H9 (cell line): ENCODE data around the gene DTNBP1. TPM values are rescaled to one million over a fixed set of nuclear protein-coding genes. Genes with fewer than 3 reads are reported as not detected.

Source experiments
- DNase-seq: peaks from one replicate; pipeline ENCODE4 v3.0.0-alpha.2; 2017
- H2AFZ ChIP-seq: one replicate; pipeline ENCODE4 v1.6.1; 2013; ENCODE audit warnings: mild to moderate bottlenecking, low read length, control low read depth, moderate library complexity
- H2AK5ac ChIP-seq: 2 replicates; pipeline ENCODE4 v1.6.1; 2013; ENCODE audit warnings: low read length, control low read depth, mixed read lengths; ENCODE audit not compliant: insufficient read length
- H2BK120ac ChIP-seq: one replicate; pipeline ENCODE4 v1.6.1; 2013; ENCODE audit warnings: low read depth, mild to moderate bottlenecking, low read length, control low read depth, inconsistent platforms; ENCODE audit not compliant: poor library complexity, severe bottlenecking
- H2BK12ac ChIP-seq: 2 replicates; pipeline ENCODE4 v1.6.1; 2013; ENCODE audit warnings: low read length, control low read depth, mixed read lengths, low read depth; ENCODE audit not compliant: insufficient read length
- H2BK15ac ChIP-seq: 2 replicates; pipeline ENCODE4 v1.6.1; 2013; ENCODE audit warnings: low read depth, low read length, control low read depth
- H2BK20ac ChIP-seq: one replicate; pipeline ENCODE4 v1.6.1; 2013; ENCODE audit warnings: low read depth, mild to moderate bottlenecking, low read length, control low read depth, inconsistent platforms; ENCODE audit not compliant: poor library complexity, severe bottlenecking
- H2BK5ac ChIP-seq: 2 replicates; pipeline ENCODE4 v1.6.1; 2013; ENCODE audit warnings: low read length, control low read depth, mixed read lengths; ENCODE audit not compliant: insufficient read length
- H3K14ac ChIP-seq: 2 replicates; pipeline ENCODE4 v1.6.1; 2013; ENCODE audit warnings: low read length, control low read depth; ENCODE audit not compliant: insufficient read depth
- H3K18ac ChIP-seq: 2 replicates; pipeline ENCODE4 v1.6.1; 2013; ENCODE audit warnings: low read depth, mild to moderate bottlenecking, mixed read lengths, low read length, control low read depth; ENCODE audit not compliant: insufficient read length
- H3K23ac ChIP-seq: 2 replicates; pipeline ENCODE4 v1.6.1; 2013; ENCODE audit warnings: low read length, control low read depth, mixed read lengths, low read depth; ENCODE audit not compliant: insufficient read length
- H3K23me2 ChIP-seq: 2 replicates; pipeline ENCODE4 v1.6.1; 2013; ENCODE audit warnings: low read depth, mild to moderate bottlenecking, mixed read lengths, low read length, control low read depth; ENCODE audit not compliant: insufficient read length, poor library complexity, severe bottlenecking
- H3K27ac ChIP-seq: 2 replicates; pipeline ENCODE4 v1.5.1; 2013; ENCODE audit warnings: low read length, control low read depth, mixed read lengths, low read depth; ENCODE audit not compliant: insufficient read length
- H3K27me3 ChIP-seq: 2 replicates; pipeline ENCODE4 v1.6.1; 2013; ENCODE audit warnings: low read length, control low read depth, inconsistent platforms; ENCODE audit not compliant: insufficient read depth
- H3K4ac ChIP-seq: 2 replicates; pipeline ENCODE4 v1.6.1; 2013; ENCODE audit warnings: low read depth, mild to moderate bottlenecking, control low read depth, inconsistent platforms, low read length, moderate library complexity
- H3K4me1 ChIP-seq: 2 replicates; pipeline ENCODE4 v1.6.1; 2013; ENCODE audit warnings: low read length, control low read depth, inconsistent platforms; ENCODE audit not compliant: insufficient read depth
- H3K4me2 ChIP-seq: 2 replicates; pipeline ENCODE4 v1.6.1; 2013; ENCODE audit warnings: low read length, control low read depth, mixed read lengths; ENCODE audit not compliant: insufficient read length, insufficient read depth
- H3K56ac ChIP-seq: 2 replicates; pipeline ENCODE4 v1.6.1; 2013; ENCODE audit warnings: low read depth, mild to moderate bottlenecking, mixed read lengths, low read length, control low read depth; ENCODE audit not compliant: insufficient read length
- H3K79me1 ChIP-seq: 2 replicates; pipeline ENCODE4 v1.6.1; 2013; ENCODE audit warnings: low read depth, mild to moderate bottlenecking, moderate library complexity, low read length, control low read depth, inconsistent platforms; ENCODE audit not compliant: insufficient read depth, poor library complexity, severe bottlenecking
- H3K79me2 ChIP-seq: 2 replicates; pipeline ENCODE4 v1.6.1; 2013; ENCODE audit warnings: low read length, control low read depth, inconsistent platforms; ENCODE audit not compliant: insufficient read depth
- H3K9ac ChIP-seq: 2 replicates; pipeline ENCODE4 v1.6.1; 2013; ENCODE audit warnings: low read length, control low read depth, mixed read lengths; ENCODE audit not compliant: insufficient read length; ENCODE audit errors: extremely low read depth
- H3K9me3 ChIP-seq: one replicate; pipeline ENCODE4 v1.6.1; 2013; ENCODE audit warnings: low read depth, low read length, inconsistent platforms; ENCODE audit not compliant: control insufficient read depth
- H3T11ph ChIP-seq: one replicate; pipeline ENCODE4 v1.6.1; 2013; ENCODE audit warnings: mild to moderate bottlenecking, low read length, control low read depth, inconsistent platforms
- H4K20me1 ChIP-seq: one replicate; pipeline ENCODE4 v1.6.1; 2013; ENCODE audit not compliant: control insufficient read depth, insufficient read length, insufficient read depth
- H4K5ac ChIP-seq: 2 replicates; pipeline ENCODE4 v1.6.1; 2013; ENCODE audit warnings: low read depth, mild to moderate bottlenecking, mixed read lengths, low read length, control low read depth; ENCODE audit not compliant: insufficient read length
- H4K8ac ChIP-seq: replicated peaks from 2 replicates; pipeline ENCODE4 v1.6.1; 2013; ENCODE audit warnings: low read length, control low read depth, mixed read lengths, low read depth; ENCODE audit not compliant: insufficient read length
- H4K91ac ChIP-seq: 2 replicates; pipeline ENCODE4 v1.6.1; 2013; ENCODE audit warnings: low read depth, mild to moderate bottlenecking, moderate library complexity, mixed read lengths, low read length, control low read depth; ENCODE audit not compliant: insufficient read length
- H3K27ac Mint-ChIP-seq, 3 experiments: 2 replicates in 2 of 3; 3 replicates in 1 of 3; pipeline ENCODE4 v1.8.0; 2020 to 2021; ENCODE audit warnings: mixed read lengths in 3 of 3, mild to moderate bottlenecking in 1 of 3, moderate library complexity in 1 of 3
- H3K27me3 Mint-ChIP-seq: 2 replicates; pipeline ENCODE4 v1.8.0; 2021; ENCODE audit warnings: low read depth, mild to moderate bottlenecking, moderate library complexity, mixed read lengths
- H3K36me3 Mint-ChIP-seq, 3 experiments: 2 replicates in 2 of 3; 3 replicates in 1 of 3; pipeline ENCODE4 v1.8.0; 2020 to 2021; ENCODE audit warnings: low read depth in 3 of 3, mixed read lengths in 3 of 3; ENCODE audit not compliant: insufficient read depth in 1 of 3
- H3K4me1 Mint-ChIP-seq, 2 experiments: 2 replicates each; pipeline ENCODE4 v1.8.0; 2020; ENCODE audit warnings: mixed read lengths in 2 of 2
- H3K4me3 Mint-ChIP-seq, 2 experiments: 2 replicates in 1 of 2; 3 replicates in 1 of 2; pipeline ENCODE4 v1.8.0; 2020 to 2021; ENCODE audit warnings: mild to moderate bottlenecking in 2 of 2, mixed read lengths in 2 of 2, moderate library complexity in 1 of 2
- H3K9me3 Mint-ChIP-seq, 2 experiments: 2 replicates in 1 of 2; 3 replicates in 1 of 2; pipeline ENCODE4 v1.8.0; 2020; ENCODE audit warnings: mild to moderate bottlenecking in 2 of 2, mixed read lengths in 2 of 2, moderate library complexity in 1 of 2
- WGBS: extraction: QIAGEN DNeasy Blood & Tissue Kit; methylation state at CpG from one replicate; pipeline ENCODE4 v1.1.7; 2013; ENCODE audit warnings: missing lambda C conversion rate, low lambda C conversion rate, mixed read lengths; ENCODE audit not compliant: insufficient read length; ENCODE audit errors: extremely low coverage; 5-methylcytosine and 5-hydroxymethylcytosine counted together
- total RNA-seq: library from RNA; stranded (reverse); gene quantifications from 2 replicates; pipeline ENCODE4 v1.2.1, GENCODE V29; 2021
- TF ChIP-seq, protein P1 (sequence below): fragments of 200-600 bp; sonication (generic); conservative IDR thresholded peaks from 3 replicates; pipeline ENCODE4 v1.8.0; 2021; ENCODE audit warnings: antibody characterized with exemption, mild to moderate bottlenecking

The DTNBP1 gene
- total RNA-seq, 1 experiment from 2014 or later: 12.9 TPM

DNA sequence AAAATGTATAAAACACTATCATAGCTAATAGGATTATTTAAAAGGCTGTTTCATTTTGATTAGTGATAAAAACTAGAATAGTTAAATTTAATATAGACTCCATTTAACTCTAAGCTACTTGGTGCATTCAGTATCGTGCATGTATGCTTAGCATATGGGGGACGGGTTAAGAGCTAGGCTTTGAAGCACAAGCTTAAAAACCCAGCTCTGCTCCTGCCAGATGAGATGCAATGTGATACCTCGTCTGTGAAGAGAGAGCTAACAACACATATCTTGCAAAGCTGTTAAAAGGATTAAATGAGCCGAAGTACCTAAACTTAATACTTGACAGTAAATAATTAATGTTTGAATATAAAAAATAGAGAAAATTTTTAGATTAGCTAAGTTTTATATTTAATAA is 42.2 kb downstream of the DTNBP1 start:
- Histone ChIP-seq H3T11ph (no peak overlapping the region), H4K20me1 (no peaks in the 10 kb centered on the region), H3K79me2 (no peaks in the 10 kb centered on the region), H3K4me1 (peaks cover 5% of the 10 kb centered on the region; the same call in 1 of the 2 replicates), H3K27ac (no peak overlapping the region), H2BK5ac (no peak overlapping the region), H2BK12ac (no peak overlapping the region), H3K23ac (no peak overlapping the region), H3K14ac (no peak overlapping the region), H3K9ac (no peak overlapping the region), H3K27me3 (no peaks in the 10 kb centered on the region), H3K18ac (no peak overlapping the region), H4K8ac (no peak overlapping the region), H4K91ac (no peak overlapping the region), H4K5ac (no peak overlapping the region), H3K79me1 (no peaks in the 10 kb centered on the region), H3K4me2 (no peak overlapping the region), H2BK20ac (no peak overlapping the region), H3K4ac (no peak overlapping the region), H3K23me2 (no peaks in the 10 kb centered on the region), H3K9me3 (no peaks in the 10 kb centered on the region), H2BK15ac (no peak overlapping the region), H2BK120ac (no peak overlapping the region), H3K56ac (no peak overlapping the region), H2AK5ac (no peak overlapping the region), H2AFZ (no peak overlapping the region)
- H3K36me3 Mint-ChIP-seq: peaks cover 0 to 5% (median 0%) of the 10 kb centered on the region in 3 experiments; a peak in 2 of 7 replicates
- no peaks in the 10 kb centered on the region for H3K9me3 Mint-ChIP-seq
- no CpG with 5 or more reads among the region's 4 CpGs for WGBS
- peaks cover 27 to 31% of the 10 kb centered on the region in 2 experiments for H3K4me1 Mint-ChIP-seq
- DNase-seq: no peak
- no peaks in the 10 kb centered on the region for H3K27me3 Mint-ChIP-seq
- H3K27ac Mint-ChIP-seq: no peak overlapping the region
- TF ChIP-seq, protein P1, sequence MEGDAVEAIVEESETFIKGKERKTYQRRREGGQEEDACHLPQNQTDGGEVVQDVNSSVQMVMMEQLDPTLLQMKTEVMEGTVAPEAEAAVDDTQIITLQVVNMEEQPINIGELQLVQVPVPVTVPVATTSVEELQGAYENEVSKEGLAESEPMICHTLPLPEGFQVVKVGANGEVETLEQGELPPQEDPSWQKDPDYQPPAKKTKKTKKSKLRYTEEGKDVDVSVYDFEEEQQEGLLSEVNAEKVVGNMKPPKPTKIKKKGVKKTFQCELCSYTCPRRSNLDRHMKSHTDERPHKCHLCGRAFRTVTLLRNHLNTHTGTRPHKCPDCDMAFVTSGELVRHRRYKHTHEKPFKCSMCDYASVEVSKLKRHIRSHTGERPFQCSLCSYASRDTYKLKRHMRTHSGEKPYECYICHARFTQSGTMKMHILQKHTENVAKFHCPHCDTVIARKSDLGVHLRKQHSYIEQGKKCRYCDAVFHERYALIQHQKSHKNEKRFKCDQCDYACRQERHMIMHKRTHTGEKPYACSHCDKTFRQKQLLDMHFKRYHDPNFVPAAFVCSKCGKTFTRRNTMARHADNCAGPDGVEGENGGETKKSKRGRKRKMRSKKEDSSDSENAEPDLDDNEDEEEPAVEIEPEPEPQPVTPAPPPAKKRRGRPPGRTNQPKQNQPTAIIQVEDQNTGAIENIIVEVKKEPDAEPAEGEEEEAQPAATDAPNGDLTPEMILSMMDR: no peak
- H3K4me3 Mint-ChIP-seq: no peak overlapping the region
